Measurements from ENCODE around the gene BFSP1. TPM values are rescaled to one million over a fixed set of nuclear protein-coding genes. Genes with fewer than 3 reads are reported as not detected.

The BFSP1 gene
- 2.8 and 3.8 TPM in 2 replicates for total RNA-seq

GRCh38 chr20:17530716-17531664 lies at the start of gene BFSP1:
Gene BFSP1, minus strand, starts transcription at chr20:17531379. Its CDS starts 50 bp downstream, at chr20:17531329.

GRCh38 chr20:17569616-17570346 lies 38.6 kb upstream of the BFSP1 start, which contains the start of gene DSTN:
Gene DSTN, plus strand, starts transcription at chr20:17570075. Its CDS starts 134 bp downstream, at chr20:17570209.

Other genes starting within 250 kb of the BFSP1 start
- 215 and 284 TPM in 2 replicates for gene DSTN, start 38.7 kb upstream of the BFSP1 start, total RNA-seq
- gene RRBP1, start 150.9 kb upstream of the BFSP1 start, total RNA-seq = 277 and 309 TPM in 2 replicates
- not detected in 2 replicates for gene BANF2, start 168.6 kb upstream of the BFSP1 start, total RNA-seq

Data from smooth muscle cell of bladder (primary cell).